NCI-H345 (cell line): ENCODE measurements around the gene GFI1.

Experiments
- DNase-seq: peaks from one replicate; lab custom pipeline; 2025; lab: John Stamatoyannopoulos, UW

Gene GFI1

GRCh38 chr1:92488416-92488815, 1.7 kb upstream of the GFI1 start:
- no peak for DNase-seq

DNA sequence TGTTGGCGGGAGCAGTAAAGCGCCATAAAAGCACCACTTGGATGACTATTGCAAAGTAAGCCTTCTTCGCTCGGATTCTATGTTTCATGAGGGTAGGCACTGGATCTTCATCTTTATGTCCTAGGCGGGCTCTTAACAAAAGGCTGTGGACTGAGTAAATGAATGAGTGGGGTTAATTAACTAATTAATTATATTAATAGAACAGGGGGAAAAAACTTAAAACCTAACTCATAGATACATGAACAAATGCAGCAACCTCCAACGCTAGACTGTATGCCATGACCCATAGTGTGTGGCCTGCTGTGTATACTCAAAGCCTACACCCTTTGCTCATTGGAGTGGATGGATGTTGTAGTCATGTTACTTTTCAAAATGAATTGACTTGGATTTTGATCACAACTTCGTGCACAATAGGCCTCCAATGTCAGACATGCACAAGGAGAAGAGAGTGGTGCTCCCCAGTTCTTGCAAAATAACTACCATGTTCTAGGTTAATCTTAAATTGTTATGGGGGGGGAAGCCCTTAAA, 417 bp upstream of the GFI1 start:
- no peak for DNase-seq

DNA sequence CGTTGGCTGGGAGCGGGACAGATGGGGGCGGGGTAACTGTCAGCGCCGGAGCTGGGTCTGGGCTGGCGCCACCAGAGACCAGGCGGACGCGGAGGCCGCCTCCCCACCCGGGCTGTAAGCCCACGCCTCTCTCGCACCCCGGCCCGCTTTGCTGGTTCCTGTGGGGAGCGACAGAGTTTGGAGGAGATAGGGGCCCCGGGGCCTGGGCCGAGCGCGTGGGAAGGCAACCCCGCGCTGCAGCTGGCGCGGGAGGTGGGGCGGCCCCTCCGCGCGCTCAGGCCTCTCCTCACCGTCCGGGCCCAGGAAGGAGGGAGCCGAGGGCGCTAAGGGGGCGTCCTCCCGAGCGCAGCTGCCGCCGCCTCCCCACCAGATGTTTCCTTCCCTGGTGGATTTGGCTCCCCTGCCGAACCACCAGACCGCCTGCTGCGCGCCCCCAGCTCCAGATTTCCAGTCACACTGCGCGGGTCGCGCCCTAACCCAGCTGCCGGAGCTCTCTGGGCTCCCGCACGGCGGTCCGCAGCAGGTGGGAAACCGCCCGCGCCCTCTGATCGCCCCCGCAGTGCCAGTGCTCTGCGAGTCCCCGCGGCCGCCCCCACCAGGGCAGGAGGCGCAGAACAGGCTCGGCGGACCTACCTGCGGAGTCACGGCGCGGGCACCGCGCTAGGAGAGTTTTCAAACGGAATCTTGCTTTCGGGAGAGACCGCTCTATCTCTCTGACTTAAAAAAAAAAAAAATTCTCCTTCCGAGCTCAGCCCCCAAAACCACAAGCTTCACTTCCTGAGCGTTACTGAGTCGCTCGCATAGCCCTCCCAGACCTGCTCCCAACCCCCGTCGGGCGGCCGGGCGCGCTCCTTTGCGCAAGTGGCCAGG, 1.1 kb downstream of the GFI1 start:
- DNase-seq, result peak; percentile 78

DNA sequence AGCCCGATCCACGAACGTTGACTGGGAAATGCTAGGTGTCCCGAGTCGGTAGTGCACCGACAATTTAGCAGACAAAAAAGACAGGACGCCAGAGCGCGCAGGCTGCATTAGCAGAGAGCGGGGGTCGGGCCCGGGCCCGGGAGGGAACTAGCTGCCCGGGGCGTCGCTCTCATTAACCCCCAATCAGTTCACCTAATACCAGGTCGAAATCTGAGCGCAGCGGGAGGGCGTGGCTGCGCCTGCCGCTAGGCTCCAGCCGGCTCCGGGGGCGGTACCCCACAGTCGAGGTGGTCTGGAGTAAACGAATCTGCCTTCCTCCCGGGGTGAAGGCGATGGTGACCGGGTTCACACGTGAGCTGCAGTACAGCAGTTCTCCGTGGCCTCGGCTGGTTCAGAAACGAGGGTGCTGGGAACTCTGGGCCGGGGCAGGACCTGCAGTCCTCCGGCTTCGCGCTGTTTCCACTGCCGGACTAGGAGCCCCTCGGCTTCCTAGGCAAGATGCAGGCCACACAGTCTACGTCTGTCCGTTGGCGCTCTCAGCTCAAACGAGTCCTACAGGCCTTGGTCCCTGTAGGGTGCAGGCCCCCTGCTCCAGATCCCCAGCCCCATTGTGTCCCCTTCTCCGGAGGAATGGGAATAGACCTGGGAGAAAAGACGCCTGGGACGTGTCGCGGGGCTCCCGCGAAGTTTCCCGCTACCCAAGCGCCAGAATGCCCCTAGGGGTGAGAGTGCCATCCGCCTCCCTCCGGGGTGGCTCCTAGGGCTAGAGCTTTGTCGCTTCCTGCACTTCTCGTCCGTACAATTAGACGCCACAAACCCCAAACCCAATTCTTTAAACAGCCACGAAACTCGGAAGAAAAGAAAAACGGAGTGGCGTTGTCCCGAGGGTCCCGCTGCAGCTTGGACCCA, 2.0 kb downstream of the GFI1 start:
- peak; percentile 63 for DNase-seq

- DNase-seq, result peak; percentile 73
Observed at GRCh38 chr1:92483610-92484471, 2.9 kb downstream of the GFI1 start.

GRCh38 chr1:92482665-92483609, 3.8 kb downstream of the GFI1 start:
- DNase-seq, result no peak

- DNase-seq, result no peak
Observed at GRCh38 chr1:92481971-92482664, 4.6 kb downstream of the GFI1 start.

DNA sequence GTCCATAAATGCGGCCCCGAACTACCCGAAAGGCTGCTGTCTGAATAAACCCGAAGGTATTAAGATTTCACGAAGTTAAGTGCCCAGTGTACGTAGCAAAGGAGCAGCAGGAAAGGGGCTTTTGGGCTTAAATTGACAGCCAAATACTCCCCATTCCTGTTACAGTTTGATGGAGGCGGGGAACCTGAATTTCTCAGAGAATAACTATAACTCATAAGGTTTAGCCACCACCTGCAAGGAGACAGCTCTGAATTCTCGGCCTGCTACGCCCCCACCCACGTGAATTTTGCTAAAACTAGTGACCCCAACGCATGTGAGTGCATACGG, 5.2 kb downstream of the GFI1 start:
- no peak for DNase-seq

- no peak for DNase-seq
Observed at GRCh38 chr1:92480813-92481598, 5.7 kb downstream of the GFI1 start.

DNA sequence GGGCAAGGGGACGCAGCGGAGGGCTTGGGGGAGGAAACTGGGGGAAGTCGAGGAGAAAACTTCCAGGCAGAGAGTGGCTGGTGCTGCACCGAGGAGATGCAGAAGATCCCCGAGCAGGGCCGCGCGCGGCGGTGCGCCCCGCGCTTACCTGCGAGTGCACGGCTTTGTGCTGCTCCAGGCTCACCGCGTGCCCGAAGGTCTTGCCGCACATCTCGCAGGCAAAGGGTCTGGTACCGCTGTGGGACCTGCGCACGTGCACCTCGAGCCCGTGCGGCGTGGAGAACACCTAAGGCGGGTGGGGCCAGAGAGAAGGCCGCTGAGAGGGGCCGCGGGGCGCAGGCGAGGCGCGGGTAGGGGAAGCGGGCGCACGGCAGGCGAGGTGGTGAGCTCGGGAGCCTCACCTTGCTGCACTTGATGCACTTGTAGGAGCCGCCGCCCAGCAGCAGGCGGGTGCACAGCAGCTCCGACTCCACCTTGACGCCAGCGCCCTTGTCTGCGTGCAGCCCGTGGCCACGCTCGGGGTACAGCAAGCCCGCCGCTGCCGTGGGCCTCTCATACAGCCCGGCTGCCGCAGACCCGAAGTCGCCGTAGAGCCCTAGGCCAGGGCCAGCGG, 6.4 kb downstream of the GFI1 start:
- DNase-seq, result no peak

- no peak for DNase-seq
Observed at GRCh38 chr1:92479587-92479986, 7.1 kb downstream of the GFI1 start.

DNA sequence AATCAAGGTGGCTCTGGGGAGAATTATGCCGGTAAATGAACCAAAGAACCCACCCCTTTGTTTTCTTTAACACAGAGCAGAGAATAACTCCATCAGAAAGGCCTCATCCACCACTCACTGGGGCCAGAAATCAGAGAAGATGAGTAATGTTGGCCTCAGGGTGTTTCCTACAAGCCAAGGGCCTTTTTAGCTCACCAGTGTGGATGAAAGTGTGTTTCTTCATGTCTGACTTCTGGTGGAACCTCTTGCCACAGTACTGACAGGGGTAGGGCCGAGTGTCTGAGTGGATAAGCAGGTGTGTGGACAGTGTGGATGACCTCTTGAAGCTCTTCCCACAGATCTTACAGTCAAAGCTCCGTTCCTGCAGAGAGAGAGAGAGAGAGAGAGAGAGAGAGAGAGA, 8.3 kb downstream of the GFI1 start:
- DNase-seq, result no peak

- peak; percentile 25 for DNase-seq
Observed at GRCh38 chr1:92476071-92476631, 10.6 kb downstream of the GFI1 start.

DNA sequence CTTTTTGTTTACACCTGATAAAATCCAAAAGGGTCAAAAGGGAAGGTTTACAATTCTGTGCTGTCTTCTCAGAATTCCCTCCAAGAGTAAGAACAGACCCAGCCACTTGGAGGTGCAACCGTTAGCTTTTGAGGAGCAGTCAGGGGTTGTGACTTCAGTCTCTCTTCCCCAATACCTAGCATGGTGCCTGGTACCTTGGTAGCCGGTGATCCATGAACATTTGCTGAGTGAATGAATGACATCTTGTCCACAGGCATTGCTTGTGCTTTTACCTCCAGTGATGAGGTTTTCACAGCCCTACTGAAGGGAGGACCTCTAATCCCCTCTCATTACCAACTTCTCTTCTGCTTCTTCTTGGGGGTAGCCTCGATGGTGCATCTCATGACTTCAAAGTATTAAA, 11.7 kb downstream of the GFI1 start:
- no peak for DNase-seq

- DNase-seq, result no peak
Observed at GRCh38 chr1:92473781-92474495, 12.8 kb downstream of the GFI1 start.

GRCh38 chr1:92470216-92470615, 16.5 kb downstream of the GFI1 start:
- no peak for DNase-seq

GRCh38 chr1:92466683-92467352, 19.9 kb downstream of the GFI1 start:
- DNase-seq, result no peak
